Measurements from ENCODE around the gene GPR107.

The GPR107 gene

GRCh38 chr9:130137081-130137640 is 83.5 kb downstream of the GPR107 start:
- DNase-seq (ENCODE audit: extremely low read depth, insufficient read length): no peak
- H3K4me3 ChIP-seq (replicated peaks; ENCODE audit: low read depth, low read length): no peak overlapping the region
- no peaks in the 10 kb centered on the region for H3K27me3 ChIP-seq (replicated peaks; ENCODE audit: control insufficient read depth, insufficient read depth, low read length)
- H3K36me3 ChIP-seq (ENCODE audit: control insufficient read depth, insufficient read depth, low read length): peaks cover 1% of the 10 kb centered on the region
- TF ChIP-seq CTCF (IDR thresholded peaks at IDR 0.05; ENCODE audit: insufficient read depth, low read length, poor library complexity, severe bottlenecking): no peak

GRCh38 chr9:130137641-130138081 is 84.0 kb downstream of the GPR107 start:
- Histone ChIP-seq H3K4me3 (replicated peaks; ENCODE audit: low read depth, low read length) (no peak overlapping the region), H3K27me3 (replicated peaks; ENCODE audit: control insufficient read depth, insufficient read depth, low read length) (no peaks in the 10 kb centered on the region), H3K36me3 (ENCODE audit: control insufficient read depth, insufficient read depth, low read length) (peaks cover 1% of the 10 kb centered on the region)
- DNase-seq (ENCODE audit: extremely low read depth, insufficient read length): no peak
- TF ChIP-seq CTCF (IDR thresholded peaks at IDR 0.05; ENCODE audit: insufficient read depth, low read length, poor library complexity, severe bottlenecking): no peak

GRCh38 chr9:130138171-130138653 is 84.5 kb downstream of the GPR107 start:
- TF ChIP-seq CTCF (IDR thresholded peaks at IDR 0.05; ENCODE audit: insufficient read depth, low read length, poor library complexity, severe bottlenecking): no peak
- Histone ChIP-seq H3K4me3 (replicated peaks; ENCODE audit: low read depth, low read length) (no peak overlapping the region), H3K36me3 (ENCODE audit: control insufficient read depth, insufficient read depth, low read length) (peaks cover 1% of the 10 kb centered on the region), H3K27me3 (replicated peaks; ENCODE audit: control insufficient read depth, insufficient read depth, low read length) (no peaks in the 10 kb centered on the region)
- DNase-seq (ENCODE audit: extremely low read depth, insufficient read length): no peak

- H3K27me3 ChIP-seq (replicated peaks; ENCODE audit: control insufficient read depth, insufficient read depth, low read length): no peaks in the 10 kb centered on the region
- H3K36me3 ChIP-seq (ENCODE audit: control insufficient read depth, insufficient read depth, low read length): peaks cover 1% of the 10 kb centered on the region
- no peak for TF ChIP-seq CTCF (IDR thresholded peaks at IDR 0.05; ENCODE audit: insufficient read depth, low read length, poor library complexity, severe bottlenecking)
- H3K4me3 ChIP-seq (replicated peaks; ENCODE audit: low read depth, low read length): no peak overlapping the region
- no peak for DNase-seq (ENCODE audit: extremely low read depth, insufficient read length)
Measured at GRCh38 chr9:130138791-130139190, 85.1 kb downstream of the GPR107 start.

- no peak for TF ChIP-seq CTCF (IDR thresholded peaks at IDR 0.05; ENCODE audit: insufficient read depth, low read length, poor library complexity, severe bottlenecking)
- Histone ChIP-seq H3K27me3 (replicated peaks; ENCODE audit: control insufficient read depth, insufficient read depth, low read length) (no peaks in the 10 kb centered on the region), H3K4me3 (replicated peaks; ENCODE audit: low read depth, low read length) (no peak overlapping the region), H3K36me3 (ENCODE audit: control insufficient read depth, insufficient read depth, low read length) (peaks cover 1% of the 10 kb centered on the region)
- DNase-seq (ENCODE audit: extremely low read depth, insufficient read length): no peak
Measured at GRCh38 chr9:130139251-130139650, 85.5 kb downstream of the GPR107 start.

GRCh38 chr9:130140706-130141105 is 87.0 kb downstream of the GPR107 start:
- no peaks in the 10 kb centered on the region for H3K27me3 ChIP-seq (replicated peaks; ENCODE audit: control insufficient read depth, insufficient read depth, low read length)
- H3K36me3 ChIP-seq (ENCODE audit: control insufficient read depth, insufficient read depth, low read length): no peaks in the 10 kb centered on the region; the same call in 1 of the 2 replicates
- TF ChIP-seq CTCF (IDR thresholded peaks at IDR 0.05; ENCODE audit: insufficient read depth, low read length, poor library complexity, severe bottlenecking): no peak
- no peak overlapping the region for H3K4me3 ChIP-seq (replicated peaks; ENCODE audit: low read depth, low read length)
- no peak for DNase-seq (ENCODE audit: extremely low read depth, insufficient read length)
